ENCODE measurements around the gene FAM3A.
"Not testable (repeated sequence)": the region's sequence is repeated elsewhere in the genome, so short reads cannot be mapped to it uniquely, and the experiment has no call there.

FAM3A gene

GRCh38 chrX:154515966-154516655 lies at the start of gene FAM3A:
Gene FAM3A, minus strand, starts transcription at chrX:154516232. Its CDS starts 460 bp downstream, at chrX:154515772.
- FAIRE-seq (peak; percentile 95), DNase-seq (ENCODE audit: insufficient read length, low spot score) (peak; percentile 70)

GRCh38 chrX:154562295-154562694 lies 46.3 kb upstream of the FAM3A start:
- not testable (repeated sequence) for FAIRE-seq; DNase-seq (ENCODE audit: insufficient read length, low spot score)

GRCh38 chrX:154560326-154560725 lies 44.3 kb upstream of the FAM3A start:
- FAIRE-seq; DNase-seq (ENCODE audit: insufficient read length, low spot score): not testable (repeated sequence)

GRCh38 chrX:154558896-154559295 lies 42.9 kb upstream of the FAM3A start:
- not testable (repeated sequence) for FAIRE-seq; DNase-seq (ENCODE audit: insufficient read length, low spot score)

- FAIRE-seq; DNase-seq (ENCODE audit: insufficient read length, low spot score): not testable (repeated sequence)
Measured at GRCh38 chrX:154558060-154558690, 42.1 kb upstream of the FAM3A start.

GRCh38 chrX:154552112-154552806 lies 36.2 kb upstream of the FAM3A start:
- FAIRE-seq, result peak; percentile 76
- DNase-seq (ENCODE audit: insufficient read length, low spot score), result not testable (repeated sequence)

- FAIRE-seq (no peak), DNase-seq (ENCODE audit: insufficient read length, low spot score) (no peak)
Measured at GRCh38 chrX:154549766-154550165, 33.7 kb upstream of the FAM3A start.

- DNase-seq (ENCODE audit: insufficient read length, low spot score) (no peak), FAIRE-seq (no peak)
Measured at GRCh38 chrX:154548028-154548316, 31.9 kb upstream of the FAM3A start.

- DNase-seq (ENCODE audit: insufficient read length, low spot score) (peak; percentile 74), FAIRE-seq (peak; percentile 95)
Measured at GRCh38 chrX:154547245-154548027, 31.4 kb upstream of the FAM3A start, which contains the start of gene IKBKG. Gene IKBKG, plus strand, starts transcription at chrX:154547620. Its CDS starts 4,383 bp downstream, at chrX:154552003.

- FAIRE-seq (no peak), DNase-seq (ENCODE audit: insufficient read length, low spot score) (peak; percentile 49)
Measured at GRCh38 chrX:154546354-154547244, 30.6 kb upstream of the FAM3A start, which contains the start of gene G6PD. Gene G6PD, minus strand, starts transcription at chrX:154546846. Its CDS starts 691 bp downstream, at chrX:154546155.

- FAIRE-seq (no peak), DNase-seq (ENCODE audit: insufficient read length, low spot score) (no peak)
Measured at GRCh38 chrX:154545673-154546274, 29.7 kb upstream of the FAM3A start.

- no peak for DNase-seq (ENCODE audit: insufficient read length, low spot score)
- peak; percentile 90 for FAIRE-seq
Measured at GRCh38 chrX:154542723-154543424, 26.8 kb upstream of the FAM3A start.

GRCh38 chrX:154541896-154542722 lies 26.1 kb upstream of the FAM3A start:
- no peak for FAIRE-seq

GRCh38 chrX:154541589-154541895 lies 25.5 kb upstream of the FAM3A start:
- DNase-seq (ENCODE audit: insufficient read length, low spot score), result no peak

More at GRCh38 chrX:154541896-154542722, 26.1 kb upstream of the FAM3A start:
- DNase-seq (ENCODE audit: insufficient read length, low spot score), result no peak

GRCh38 chrX:154540897-154541535 lies 25.0 kb upstream of the FAM3A start:
- FAIRE-seq, result no peak
- no peak for DNase-seq (ENCODE audit: insufficient read length, low spot score)

More at GRCh38 chrX:154541589-154541895, 25.5 kb upstream of the FAM3A start:
- no peak for FAIRE-seq

- not testable (repeated sequence) for DNase-seq (ENCODE audit: insufficient read length, low spot score); FAIRE-seq
Measured at GRCh38 chrX:154540365-154540764, 24.3 kb upstream of the FAM3A start.

- DNase-seq (ENCODE audit: insufficient read length, low spot score) (no peak), FAIRE-seq (no peak)
Measured at GRCh38 chrX:154539077-154539476, 23.0 kb upstream of the FAM3A start.

All from GM19239 (cell line).